HG03095 (cell line): ENCODE results near the gene ADGRV1.
"Not testable (repeated sequence)": the region's sequence is repeated elsewhere in the genome, so short reads cannot be mapped to it uniquely, and the experiment has no call there.

ENCODE experiments used
- ATAC-seq: cut with Tn5 transposase; IDR thresholded peaks from one replicate; pipeline ENCODE4 v1.9.1; 2021; ENCODE audit warnings: moderate library complexity; ENCODE audit not compliant: unreplicated experiment

The ADGRV1 gene

GRCh38 chr5:90968319-90968718, 409.7 kb downstream of the ADGRV1 start:
- ATAC-seq: no peak

DNA sequence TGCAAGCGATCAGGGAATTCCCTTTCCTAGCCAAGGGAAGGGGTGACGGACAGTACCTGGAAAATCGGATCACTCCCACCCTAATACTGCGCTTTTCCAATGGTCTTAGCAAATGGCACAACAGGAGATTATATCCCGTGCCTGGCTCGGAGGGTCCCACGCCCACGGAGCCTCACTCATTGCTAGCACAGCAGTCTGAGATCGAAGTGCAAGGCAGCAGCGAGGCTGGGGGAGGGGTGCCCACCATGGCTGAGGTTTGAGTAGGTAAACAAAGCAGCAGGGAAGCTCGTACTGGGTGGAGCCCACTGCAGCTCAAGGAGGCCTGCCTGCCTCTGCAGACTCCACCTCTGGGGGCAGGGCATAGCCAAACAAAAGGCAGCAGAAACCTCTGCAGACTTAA, 411.3 kb downstream of the ADGRV1 start:
- ATAC-seq: not testable (repeated sequence)

DNA sequence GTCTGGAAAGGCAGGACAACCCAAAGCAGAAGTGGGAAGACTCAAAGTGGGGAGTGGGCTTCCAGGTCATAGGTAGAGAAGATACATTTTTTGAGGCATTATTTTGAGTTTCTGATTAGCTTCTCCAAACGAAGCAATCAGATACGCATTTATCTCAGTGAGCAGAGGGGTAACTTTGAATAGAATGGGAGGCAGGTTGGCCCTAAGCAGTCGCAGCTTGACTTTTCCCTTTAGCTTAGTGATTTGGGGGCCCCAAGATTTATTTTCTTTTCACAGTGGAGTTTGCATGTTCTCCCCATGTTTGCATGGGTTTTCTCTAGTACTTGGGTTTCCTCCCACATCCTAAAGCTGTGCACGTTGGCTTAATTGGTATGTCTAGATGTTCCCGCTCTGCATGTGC, 422.6 kb downstream of the ADGRV1 start:
- no peak for ATAC-seq

- ATAC-seq: no peak
Observed at GRCh38 chr5:90981821-90982220, 423.2 kb downstream of the ADGRV1 start.

DNA sequence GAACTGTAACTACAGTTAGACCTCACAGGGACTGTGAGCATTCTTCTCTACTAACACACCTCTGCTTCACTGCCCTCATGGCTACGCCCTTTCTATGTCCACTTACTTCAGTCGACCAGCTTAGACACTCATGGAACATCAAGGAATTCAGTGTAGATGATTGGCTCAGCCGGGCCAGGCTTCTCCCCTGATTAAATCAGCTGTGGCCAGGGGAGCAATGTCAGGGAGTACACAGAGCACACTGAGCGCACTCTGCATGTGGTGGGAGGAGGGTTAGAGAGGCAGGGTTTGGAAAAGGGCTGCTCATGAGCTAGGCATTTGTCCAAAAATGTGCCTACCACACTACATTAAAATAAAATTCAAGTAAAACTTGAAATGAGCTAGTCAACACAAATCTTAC, 424.0 kb downstream of the ADGRV1 start:
- ATAC-seq: no peak

DNA sequence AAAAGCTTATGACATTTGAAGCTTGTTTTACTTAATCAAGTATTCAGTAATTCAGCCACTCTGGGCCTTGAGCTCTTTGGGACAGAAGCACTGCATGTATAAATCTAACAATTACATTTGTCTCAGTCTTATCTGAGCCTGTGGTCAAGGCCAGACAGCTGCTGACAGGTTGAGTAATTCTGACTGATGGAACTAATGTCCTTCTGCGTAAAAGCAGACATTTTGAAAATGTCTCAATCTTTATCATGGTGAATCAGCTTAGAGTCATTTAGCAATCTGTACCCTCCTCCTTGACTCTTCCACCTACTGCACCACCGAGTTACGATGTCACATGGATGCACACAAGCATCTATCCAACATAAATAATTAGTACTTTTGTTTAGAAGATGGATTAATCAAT, 424.6 kb downstream of the ADGRV1 start:
- no peak for ATAC-seq

- no peak for ATAC-seq
Observed at GRCh38 chr5:90983711-90984124, 425.1 kb downstream of the ADGRV1 start.

- no peak for ATAC-seq
Observed at GRCh38 chr5:90985341-90985740, 426.7 kb downstream of the ADGRV1 start.

DNA sequence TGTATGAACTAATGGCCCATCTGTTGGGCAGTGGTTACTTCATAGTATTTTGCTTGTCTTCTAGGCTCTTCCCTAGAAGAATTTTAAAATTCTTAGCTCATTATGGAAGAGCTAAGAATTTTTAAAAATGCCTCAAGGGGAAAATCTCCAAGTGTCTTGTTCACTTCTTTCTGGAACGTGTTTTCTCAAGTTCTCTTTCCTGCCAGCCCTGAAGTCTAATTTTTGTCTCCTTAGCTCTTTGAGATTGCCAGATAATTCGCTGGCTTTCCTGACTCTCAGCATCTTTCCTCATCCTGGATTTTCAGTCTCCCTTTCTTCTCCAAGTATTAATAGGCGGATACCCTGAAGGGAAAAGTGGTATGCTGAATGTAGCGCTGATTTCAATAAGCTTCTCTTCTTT, 429.1 kb downstream of the ADGRV1 start:
- ATAC-seq: no peak

DNA sequence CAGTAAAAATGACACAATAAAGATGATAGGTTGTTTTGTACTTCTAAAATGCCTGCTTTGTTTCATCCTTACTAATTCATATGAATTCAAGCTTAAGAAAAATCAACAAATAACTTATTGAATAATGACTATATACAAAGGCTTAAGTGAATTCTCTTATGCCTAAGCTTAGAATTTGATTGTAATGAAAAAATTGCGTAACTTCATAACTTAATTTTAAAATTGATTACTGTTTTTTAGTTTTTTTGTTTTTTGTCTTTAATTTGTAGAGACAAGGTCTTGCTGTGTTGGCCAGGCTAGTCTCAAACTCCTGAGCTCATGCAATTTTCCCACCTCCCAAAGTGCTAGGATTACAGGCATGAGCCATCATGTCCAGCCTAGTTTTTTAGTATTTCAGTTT, 432.6 kb downstream of the ADGRV1 start:
- no peak for ATAC-seq

DNA sequence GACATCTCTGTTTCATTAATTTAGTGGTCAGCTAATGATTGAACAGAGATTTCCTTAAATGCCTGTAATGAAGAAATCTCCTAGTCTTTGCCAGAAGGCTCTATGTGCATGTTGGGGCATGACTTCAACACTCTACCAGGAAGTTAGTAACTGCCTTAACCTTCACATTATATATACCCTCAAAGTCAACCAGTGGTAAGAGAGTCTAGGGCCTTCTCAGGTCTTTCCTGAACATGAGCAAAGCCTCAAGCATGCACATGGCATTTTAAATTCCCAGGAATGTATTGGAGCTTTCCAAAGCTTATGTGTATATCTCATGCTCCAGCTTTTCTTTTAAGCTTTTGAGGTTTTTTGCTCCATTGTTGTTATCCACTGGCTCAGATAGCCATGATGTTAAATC, 436.2 kb downstream of the ADGRV1 start:
- no peak for ATAC-seq

DNA sequence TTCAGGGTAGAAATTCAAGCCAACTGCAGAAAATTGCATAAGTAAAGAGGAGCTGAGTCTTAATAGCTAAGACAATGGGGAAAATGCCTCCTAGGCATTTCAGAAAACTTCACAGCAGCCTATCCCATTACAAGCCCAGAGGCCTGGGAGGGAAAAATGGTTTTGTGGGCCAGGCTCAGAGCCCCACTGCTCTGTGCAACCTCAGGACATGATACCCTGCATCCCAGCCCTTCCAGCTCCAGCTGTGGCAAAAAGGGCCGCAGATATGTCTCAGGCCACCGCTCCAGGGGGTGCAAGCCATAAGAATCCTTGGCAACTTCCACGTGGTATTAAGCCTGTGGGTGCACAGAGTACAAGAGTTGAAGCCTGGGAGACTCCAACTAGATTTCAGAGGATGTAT, 437.5 kb downstream of the ADGRV1 start:
- ATAC-seq: no peak

- no peak for ATAC-seq
Observed at GRCh38 chr5:90997082-90997481, 438.5 kb downstream of the ADGRV1 start.

GRCh38 chr5:91000743-91001142, 442.1 kb downstream of the ADGRV1 start:
- no peak for ATAC-seq

DNA sequence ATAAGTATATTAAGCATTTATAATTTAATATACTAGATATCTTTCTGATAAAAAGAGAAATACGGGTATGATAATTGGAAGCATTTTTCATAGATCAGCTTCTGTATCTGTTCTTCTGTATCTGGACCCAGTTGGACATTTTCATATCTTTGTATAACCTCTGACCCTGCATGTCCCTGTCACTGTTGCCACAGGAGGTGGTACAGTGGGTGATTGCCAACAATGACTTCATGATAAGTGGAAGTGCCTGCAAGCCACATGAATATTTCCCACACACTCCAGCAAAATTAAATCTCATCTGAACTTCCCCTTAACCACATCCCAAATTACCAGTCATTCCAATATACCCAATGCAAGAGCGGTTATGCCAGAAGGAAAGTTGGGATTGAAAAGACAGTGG, 448.1 kb downstream of the ADGRV1 start:
- no peak for ATAC-seq

DNA sequence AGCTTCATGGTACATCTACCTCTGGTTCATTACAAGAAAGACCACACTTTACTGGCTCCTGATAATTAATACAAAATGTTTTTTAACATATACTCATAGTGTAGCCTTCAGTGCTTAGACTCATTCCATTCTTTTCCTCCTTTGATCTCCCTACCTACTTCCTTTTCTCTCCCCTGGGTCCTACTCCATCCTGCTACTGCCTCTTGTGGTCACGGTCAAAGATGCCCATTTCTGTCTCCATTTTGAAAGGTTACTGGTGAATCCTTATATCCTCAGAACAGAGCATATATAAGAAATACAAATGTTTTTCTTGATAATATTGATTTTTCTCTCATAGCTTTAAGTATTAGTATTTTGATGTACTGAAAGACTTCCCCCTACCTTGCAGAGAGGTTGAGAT, 448.7 kb downstream of the ADGRV1 start:
- no peak for ATAC-seq

DNA sequence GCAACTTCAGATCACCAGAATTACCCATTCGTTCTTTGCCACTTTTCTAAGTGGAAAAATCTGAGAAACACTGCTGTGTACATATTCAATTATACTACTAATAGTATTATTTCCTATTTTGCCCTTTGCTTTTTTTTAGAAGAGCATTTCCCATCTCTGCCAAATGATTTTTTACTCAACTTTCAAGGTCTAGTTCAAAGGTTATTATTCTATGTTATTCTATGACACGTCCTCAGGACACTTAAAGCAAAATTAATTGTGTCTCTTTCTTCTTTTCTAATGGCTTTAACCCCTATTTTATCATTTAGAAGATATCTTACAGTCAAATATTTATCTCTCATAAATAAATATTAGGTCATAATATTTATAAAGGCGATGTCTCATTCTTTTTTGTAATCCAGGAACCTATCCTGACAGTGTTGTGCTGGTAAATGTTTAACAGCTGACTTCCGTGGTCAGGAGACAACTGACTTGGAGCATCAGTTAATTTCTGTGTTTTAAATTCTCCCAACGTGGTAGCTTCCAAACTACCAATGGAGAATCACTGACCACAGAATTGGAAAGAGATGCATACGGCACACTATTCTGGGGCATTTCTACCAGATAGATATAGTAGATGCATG, 449.3 kb downstream of the ADGRV1 start:
- no peak for ATAC-seq

DNA sequence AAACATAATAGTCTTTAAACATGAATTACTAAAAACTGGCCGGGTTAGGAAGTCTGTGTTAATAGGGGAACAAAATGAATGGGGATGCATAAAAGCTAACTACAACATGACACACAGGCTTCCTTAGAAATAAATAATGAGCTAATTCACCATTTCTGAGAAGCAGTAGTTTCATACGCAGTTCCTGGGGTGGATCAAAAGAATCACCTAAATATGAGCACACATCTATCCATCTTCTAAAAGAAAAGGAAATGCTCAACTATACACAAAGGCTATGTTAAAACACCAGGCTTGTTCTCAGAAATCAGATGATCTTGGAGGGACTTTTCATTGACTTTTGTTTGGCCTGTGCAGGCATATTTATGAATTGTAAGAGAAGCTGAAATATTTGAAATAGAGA, 451.5 kb downstream of the ADGRV1 start:
- no peak for ATAC-seq

- no peak for ATAC-seq
Observed at GRCh38 chr5:91011029-91011428, 452.4 kb downstream of the ADGRV1 start.

DNA sequence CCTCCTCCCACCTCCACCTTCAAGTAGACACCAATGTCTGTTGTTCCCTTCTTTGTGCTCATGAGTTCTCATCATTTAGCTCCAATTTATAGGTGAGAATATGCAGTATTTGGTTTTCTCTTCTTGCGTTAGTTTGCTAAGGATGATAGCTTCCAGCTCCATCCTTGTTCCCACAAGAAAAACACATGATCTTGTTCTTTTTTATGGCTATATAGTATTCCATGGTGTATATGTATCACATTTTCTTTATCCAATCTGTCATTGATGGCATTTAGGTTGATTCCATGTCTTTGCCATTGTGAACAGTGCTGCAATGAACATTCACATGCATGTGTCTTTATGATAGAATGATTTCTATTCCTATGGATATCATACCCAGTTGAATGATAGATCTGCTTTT, 454.3 kb downstream of the ADGRV1 start:
- ATAC-seq: not testable (repeated sequence)

DNA sequence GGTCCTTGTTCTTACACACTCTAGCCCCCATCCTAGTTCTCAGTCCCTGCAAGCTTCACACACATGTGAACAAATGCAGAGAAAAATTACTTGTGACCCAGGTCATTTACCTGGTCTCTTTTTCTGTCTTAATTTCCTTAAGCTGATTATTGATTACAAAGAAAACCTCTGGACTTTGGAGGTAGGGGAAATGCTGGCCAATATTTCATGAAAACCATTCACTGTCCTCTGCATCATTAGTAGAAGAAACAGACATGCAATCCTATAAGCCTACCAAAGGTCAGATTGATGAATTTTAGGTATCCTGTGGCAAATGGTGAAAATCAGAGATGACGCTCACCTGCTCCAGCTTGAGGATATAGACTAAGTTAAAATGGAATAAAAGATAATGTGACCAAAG, 457.7 kb downstream of the ADGRV1 start:
- ATAC-seq: no peak

GRCh38 chr5:91016954-91017700, 458.5 kb downstream of the ADGRV1 start:
- ATAC-seq: no peak

DNA sequence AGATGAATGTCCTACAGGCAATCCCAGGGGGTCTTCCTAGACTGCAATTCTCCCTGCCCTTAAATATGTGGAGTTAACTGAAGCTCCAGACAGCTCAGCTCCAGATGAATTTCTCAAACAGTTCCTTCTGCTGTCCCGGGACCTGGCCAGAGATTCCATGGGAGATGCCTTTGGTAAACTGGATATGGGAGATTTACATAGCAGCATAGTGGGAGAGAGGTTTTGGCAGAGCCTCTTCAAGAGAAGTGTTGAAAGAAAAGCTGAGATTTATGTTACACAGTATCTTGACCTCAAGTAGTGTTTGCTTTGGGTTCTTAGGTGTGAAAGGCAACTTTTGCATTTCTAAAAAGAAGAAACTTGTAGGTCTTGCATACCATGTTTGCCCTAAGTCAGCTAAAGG, 459.6 kb downstream of the ADGRV1 start:
- ATAC-seq: no peak
